ENCODE data around the gene EID1.
"Not testable (repeated sequence)": the region's sequence is repeated elsewhere in the genome, so short reads cannot be mapped to it uniquely, and the experiment has no call there.

Gene EID1

DNA sequence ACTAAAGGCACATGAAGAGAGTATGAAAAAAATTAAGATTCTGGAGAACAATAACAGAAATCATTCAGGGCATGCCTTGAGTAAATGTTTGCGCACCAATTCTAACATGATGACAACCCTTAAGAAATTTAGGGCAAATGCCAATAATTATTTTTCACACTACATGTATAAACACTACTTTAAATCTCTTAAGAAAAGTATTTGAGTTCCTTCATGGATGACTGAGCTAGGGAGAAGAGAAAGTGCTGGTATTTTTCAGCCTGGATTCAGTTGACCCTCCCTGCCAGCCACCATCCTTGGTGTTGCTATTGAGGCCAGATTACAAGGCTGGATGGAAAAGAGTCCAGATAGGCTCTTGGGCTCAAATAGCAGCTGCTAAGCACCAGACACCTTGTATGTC is 8.0 kb upstream of the EID1 start:
- DNase-seq (ENCODE audit: low spot score): no peak

DNA sequence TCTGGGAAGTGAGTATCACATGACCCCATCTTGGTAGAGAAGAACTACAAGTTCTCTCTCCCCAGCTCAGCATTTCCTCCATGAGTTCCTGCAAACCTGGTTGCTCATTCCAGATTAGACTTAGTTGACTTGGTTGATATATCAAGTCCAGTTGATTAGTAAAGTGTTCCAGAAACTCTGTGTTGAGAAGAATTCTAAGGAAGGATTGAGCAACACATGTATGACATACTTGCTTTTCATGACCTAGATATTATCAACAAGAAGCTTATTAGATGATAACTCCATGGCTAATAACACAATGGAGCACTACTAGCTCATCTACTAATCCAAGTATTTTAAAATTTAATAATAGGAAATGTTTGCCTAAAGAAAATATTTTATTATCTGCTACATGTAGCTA is 6.4 kb upstream of the EID1 start:
- DNase-seq (ENCODE audit: low spot score): no peak

DNA sequence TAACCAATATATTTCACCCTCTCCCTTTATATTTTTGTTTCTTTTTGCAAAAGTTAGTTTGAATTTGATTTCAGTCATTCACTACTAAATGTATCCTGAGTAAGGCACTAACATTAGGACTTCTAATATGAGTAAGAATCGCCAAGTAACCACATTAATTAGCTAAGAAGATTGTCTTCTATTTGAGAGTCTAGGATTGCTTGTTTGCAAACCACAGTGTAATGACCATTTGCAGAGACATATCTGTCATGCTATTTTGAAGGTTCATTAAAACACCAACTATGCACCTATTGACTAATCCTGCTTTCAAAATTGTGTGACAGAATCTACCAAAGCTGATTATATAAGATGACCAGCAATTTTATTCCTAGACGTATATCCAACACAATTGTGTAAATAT is 5.3 kb upstream of the EID1 start:
- no peak for DNase-seq (ENCODE audit: low spot score)

DNA sequence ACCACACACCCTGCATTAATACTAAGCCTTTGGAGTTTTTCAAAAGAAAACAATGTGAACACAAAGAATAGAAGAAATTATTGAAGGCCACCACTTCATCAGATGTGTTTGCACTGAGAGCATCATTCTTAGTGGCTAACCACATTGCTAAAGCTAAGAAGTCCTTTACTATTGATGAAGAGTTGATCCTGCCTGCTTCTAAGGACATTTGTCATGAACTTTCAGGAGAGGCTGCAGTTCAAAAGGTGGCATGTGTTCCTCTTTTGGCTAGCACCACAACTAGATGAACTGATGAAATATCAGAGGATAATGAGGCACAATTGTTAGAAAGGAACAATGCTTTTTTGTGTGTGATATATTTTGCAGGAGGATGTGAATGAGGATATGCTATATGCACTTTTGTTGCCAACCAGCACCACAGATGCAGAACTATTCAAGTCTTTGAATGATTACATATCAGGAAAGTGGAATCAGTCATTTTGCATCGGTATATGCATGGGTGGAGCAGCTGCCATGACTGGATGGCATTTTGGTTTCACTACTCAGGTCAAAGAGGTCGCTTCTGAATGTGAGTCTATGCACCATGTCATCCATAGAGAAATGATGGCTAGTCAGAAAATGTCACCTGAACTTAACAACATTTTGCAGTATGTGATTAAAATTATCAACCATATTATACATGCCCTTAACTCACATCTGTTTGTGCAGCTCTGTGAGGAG is 2.5 kb upstream of the EID1 start:
- DNase-seq (ENCODE audit: low spot score): no peak

DNA sequence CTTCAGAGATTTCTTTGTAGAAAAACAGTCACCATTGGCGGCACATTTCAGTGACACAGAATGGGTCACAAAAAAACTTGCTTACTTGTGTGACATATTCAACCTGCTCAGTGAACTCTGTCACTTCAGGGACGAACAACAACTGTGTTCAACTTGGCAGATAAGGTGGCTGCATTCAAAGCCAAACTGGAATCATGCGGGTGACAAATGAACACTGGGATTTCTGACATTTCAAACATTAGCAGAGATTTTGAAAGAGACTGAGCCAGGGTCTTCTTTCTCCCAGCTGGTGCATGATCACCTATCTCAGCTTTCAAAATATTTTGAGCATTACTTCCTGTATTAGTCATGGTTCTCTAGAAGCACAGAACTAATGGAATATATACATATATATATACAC is 1.9 kb upstream of the EID1 start:
- DNase-seq (ENCODE audit: low spot score): no peak

DNA sequence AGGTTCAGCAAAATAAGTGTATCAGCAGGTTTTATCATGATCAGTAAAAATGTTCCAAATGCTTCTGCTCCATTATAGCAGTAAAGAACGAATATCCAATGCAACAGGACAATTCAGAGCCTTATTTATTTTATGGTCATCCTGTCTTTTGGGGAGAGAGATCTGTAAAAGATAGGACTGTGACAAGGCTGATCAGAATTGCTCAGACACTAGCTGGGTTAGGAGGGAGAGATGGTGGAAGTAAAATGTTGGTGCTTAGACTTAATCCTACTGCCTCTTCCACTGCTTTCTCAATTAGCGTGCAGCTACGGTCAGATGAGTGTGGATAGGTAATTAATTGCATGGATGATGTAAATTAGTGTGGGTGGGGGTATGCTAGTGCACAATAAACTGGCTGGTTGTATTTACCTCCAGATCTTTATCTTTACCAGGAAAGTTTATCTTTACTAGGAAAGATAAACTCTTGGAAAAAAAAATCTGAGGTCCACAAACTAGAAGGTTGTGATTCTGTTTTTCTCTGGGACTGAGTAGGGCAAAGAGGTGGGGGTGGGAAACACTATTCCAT is 2.2 kb downstream of the EID1 start:
- DNase-seq (ENCODE audit: low spot score): no peak

DNA sequence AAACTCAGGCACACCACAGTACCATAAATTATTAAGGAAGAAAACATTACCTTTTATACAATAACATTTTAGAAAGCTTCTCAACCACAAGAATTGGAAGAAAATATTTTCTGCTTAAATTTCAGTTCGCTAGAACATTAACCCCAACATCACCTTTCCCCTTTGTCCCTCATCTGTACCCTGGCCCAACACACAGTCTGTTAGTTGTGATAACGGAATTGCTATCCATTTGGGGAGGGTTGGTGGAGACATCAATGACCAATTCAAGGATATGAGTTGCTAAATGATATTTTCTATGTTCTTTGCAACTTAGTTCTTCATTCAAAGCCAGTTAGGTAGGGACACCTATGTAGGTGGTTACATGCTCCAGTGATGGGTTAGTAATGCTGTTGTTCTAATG is 5.8 kb downstream of the EID1 start:
- DNase-seq (ENCODE audit: low spot score): no peak

DNA sequence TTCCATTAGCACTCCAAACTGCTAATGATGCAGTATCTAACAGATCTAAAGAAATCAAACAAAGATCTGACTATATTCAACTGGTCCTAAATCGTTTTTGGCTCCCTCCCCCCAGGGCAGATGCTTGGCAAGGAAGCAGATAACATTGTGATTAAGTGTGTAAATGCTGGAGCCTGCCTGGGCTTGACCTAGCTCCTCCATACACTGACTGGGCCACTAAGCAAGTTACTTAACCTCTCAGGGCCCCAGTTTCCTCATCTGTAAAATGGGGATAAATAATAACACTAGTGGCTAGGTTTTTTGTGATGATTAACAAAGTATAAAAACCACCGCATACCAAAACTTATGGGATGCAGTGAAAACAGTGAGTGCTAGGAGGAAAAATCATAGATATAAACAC is 9.2 kb downstream of the EID1 start:
- DNase-seq (ENCODE audit: low spot score): no peak

DNA sequence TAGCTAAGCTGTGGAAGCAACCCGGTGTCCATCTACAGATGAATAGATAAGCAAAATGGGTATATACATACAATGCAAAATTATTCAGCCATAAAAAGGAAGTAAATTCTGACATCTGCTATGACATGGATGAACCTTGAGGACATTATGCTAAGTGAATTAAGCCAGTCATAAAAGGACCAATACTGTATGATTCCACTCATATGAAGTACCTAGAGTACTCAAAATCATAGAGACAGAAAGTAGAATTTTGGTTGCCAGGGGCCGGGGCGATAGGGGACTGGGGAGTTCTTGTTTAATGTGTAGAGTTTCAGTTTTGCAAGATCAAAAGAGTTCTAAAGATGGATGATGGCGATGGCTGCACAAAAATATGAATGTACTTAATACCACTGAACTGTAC is 10.3 kb downstream of the EID1 start:
- DNase-seq (ENCODE audit: low spot score): no peak

DNA sequence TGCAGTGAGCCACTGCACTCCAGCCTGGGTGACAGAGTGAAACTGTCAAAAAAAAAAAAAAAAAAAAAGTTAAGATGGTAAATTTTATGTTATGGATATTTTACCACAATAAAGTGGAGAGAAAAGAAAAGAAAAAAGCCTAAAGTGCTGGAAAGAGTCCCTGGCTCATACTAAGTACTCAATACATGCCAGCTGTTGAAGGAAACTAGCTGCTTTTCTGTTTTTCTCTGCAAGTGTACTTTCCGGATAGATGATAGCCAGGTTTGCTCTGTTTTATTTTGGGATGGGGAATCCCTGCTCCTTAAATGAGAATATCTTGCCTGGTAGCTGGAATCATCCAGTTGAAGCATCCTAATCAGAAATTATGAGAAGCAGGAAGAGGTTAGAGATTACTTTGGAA is 10.9 kb downstream of the EID1 start:
- no peak for DNase-seq (ENCODE audit: low spot score)

DNA sequence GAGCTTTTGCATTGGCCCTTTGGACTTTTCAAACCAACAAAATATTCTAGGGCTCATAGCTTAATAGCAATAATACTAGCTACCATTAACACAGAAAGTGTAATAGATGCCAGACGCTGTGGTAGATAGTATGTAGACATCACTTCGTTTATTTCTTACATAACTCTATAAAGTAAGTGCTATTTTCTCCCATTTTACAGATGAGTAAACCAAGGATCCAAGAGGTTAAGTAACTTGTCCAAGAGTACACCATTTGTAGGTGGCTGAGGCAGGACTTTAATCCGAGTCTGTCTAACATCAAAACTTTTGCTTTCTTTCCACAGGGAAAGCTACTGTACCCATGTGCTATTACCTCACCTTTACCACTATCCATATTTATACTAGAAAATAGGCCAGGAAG is 12.0 kb downstream of the EID1 start:
- no peak for DNase-seq (ENCODE audit: low spot score)

DNA sequence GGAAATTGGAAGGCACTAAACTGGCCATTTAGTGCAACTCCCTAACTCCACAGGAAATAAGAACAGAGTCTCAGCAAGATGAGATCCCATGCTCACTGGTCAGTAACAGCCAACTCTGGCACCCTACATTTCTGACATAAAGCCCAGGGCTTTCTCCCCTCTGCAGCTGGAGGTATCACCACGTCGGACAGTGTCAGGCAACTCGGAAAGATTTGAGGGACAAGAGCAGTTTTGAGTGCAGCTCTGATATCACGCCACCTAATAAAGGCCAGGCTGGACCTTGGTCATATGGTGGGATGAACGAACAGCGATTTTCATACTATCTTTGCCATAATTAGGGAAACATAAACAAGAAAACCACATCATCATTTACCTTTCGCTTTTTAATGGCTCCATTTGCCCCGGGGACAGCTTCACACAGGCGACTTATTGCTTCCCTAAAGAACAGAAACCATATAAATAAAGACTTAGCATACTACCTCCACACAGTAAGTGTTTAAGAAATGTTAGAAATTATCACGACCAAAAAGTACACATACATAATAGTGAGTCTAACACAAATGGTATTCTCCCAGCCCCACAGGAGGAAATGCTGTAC is 12.5 kb downstream of the EID1 start:
- DNase-seq (ENCODE audit: low spot score): no peak

DNA sequence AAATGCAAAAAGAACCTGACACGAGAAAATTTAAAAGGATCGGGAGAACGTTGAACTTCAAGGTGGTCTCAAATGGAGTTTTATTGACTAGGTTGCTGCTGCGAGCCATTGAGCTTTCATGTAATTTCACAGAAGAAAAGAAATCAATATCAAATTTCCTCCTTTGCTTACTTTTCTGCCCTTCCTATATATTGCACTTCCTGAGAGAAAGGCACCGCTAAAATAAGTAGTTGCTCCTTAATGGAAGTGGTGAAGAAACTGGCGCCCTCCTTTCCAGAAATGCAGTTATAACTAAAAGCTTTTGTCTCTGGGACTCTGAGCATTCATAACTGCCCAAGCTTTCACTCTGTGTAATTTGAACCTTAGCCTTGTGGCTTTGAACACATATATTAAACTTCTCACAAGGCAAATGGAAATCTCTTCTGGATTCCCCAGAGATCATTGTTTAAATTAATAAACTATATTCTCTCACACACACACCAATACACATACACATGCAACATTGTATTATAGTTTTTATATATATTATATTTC is 13.4 kb downstream of the EID1 start:
- no peak for DNase-seq (ENCODE audit: low spot score)

DNA sequence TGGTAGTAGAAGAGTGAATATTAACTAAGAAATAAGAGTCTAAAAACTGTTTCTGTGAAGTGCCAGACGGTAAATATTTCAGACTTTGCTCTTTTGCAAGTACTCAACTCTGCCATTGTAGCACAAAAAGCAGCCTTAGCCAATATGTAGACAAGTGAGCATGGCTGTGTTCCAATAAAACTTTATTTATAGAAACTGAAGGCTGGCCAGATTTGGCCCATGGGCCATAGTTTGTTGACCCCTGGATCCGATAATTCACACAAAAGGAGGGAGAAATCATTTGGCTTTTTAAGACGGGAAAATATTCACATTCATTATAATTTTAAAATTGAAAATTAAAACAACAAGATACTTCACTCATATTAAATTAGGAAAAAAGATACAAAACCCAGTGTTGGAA is 15.4 kb downstream of the EID1 start:
- DNase-seq (ENCODE audit: low spot score): no peak

DNA sequence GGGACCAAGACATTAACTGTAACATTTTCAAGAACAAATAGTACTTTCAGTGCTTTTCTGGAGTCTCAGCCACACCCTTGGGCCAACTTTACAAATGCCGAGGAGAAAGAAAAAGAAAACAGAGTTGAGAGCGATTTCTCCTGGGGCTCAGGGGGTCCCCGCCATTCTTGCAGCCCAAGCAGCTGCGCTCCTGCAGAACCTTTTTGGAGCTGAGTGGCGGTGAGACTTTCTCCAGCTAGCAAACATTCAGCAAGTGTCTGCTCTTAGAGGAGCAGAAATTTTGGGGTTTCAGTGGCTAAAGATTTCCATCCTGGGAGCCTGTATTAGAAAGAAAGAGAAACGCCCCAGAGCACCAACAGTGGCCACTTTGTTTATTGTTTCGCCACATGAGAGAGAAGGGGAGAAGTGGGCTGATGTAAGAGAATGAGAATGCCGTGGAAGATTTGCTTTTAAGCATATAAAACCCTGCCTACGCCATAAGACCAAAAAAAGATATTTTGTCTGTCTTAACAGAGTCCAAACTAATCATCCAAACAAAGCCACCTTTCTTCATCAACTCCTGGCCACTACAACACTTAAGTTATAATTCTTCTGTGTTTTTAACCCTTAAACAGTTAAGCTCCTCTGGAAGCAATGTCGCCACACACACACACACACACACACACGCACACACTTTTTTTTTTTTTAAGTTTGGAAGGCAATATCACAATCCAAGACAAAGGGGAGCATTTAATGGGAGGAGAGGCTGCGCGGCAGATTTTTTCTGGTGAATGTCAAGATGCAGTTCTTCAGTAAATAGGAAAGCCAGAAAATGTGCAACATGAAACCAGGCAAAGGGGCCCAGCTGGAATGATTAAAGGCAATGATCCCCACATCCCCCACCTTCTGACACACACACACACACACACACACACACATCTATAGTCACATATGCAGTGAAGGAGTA is 19.2 kb downstream of the EID1 start:
- no peak for DNase-seq (ENCODE audit: low spot score)

DNA sequence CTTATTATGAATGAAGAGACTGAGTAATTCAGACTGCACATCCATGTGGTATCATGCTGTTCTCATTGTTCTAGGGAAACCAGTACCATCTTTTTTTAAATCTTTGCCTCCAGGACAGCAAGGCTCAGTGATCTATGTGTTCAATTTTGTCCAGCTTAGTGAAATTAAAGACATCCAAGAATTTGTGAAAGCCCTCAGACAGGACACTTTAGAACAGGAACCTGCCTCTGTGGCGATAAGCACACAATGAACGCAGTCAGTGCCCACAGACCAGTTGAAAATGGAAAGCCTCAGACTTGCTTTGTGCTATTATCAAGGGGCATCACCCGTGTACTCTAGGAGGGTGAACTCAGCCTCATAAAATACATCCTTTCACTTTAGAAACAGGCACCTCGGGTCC is 20.1 kb downstream of the EID1 start:
- no peak for DNase-seq (ENCODE audit: low spot score)

DNA sequence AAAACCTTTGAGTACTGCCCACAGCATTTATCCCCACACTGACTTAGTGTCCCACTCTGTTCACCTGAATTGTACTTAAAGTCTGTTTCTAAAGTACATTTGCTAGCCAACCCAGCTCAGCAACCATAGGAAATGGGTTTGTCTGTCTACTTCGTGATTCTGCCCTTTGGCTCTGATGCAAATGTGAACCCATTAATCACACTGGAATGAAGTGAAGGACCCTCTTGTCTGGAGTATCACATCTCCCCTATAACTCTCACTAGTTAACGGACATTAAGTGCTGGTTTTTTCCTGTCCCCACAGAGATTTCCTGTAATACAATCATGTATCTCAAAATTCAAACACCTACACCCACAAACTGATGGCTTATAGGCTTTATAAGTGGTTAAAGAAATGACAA is 20.5 kb downstream of the EID1 start:
- DNase-seq (ENCODE audit: low spot score): no peak

DNA sequence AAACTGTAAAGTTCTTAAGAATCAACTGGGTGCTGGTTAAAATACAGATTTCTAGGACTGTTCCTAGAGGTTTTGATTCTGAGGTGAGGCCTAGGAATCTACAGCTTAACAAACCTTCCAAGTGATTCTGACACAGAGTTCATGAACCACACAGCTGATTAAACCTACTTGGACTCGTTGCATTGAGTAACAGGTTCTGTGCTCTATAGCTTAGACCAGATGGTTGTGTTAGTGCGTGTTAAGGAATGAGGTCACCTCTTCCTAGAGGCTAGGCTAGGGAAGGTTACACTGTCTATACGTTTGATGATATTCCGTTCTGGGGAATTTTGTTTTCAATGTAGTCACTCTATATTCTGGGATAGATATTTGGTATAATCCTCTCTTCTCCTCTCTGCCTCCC is 21.9 kb downstream of the EID1 start:
- no peak for DNase-seq (ENCODE audit: low spot score)

DNA sequence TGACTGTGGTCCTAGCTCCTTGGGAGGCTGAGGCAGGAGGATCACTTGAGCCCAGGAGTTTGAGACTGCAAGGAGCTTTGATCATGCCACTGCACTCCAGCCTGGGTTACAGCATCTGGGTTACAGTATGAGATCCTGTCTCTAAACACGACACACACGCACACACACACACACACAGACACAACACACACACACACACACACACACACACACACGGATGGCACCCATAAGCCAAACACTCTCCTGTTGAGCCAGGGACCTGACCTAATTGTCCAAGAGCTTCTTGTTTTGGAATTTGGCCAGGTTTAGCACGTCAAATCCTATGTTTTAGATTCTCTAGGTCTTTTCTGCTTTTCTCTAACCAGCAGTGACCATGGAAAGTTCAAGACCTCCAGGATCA is 26.8 kb downstream of the EID1 start:
- no peak for DNase-seq (ENCODE audit: low spot score)

DNA sequence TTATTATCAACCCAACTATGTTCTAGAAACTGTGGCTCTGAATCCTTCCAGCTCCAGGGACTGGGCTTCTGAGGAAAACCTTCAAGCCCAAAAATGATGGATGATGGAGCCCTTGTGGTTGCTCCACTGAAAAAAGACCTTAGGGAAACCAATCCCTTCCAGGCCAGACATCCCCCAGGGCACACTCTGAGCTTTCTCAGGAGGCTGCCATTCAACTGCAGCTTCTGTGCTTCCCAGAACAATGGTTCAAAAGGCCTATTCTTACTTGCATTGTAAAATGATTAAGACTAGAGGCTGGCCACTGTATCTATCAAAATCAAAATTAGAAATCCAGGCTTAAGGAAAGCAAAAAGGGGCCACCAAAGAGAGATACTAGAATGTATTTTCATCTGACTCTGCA is 27.3 kb downstream of the EID1 start:
- DNase-seq (ENCODE audit: low spot score): no peak

DNA sequence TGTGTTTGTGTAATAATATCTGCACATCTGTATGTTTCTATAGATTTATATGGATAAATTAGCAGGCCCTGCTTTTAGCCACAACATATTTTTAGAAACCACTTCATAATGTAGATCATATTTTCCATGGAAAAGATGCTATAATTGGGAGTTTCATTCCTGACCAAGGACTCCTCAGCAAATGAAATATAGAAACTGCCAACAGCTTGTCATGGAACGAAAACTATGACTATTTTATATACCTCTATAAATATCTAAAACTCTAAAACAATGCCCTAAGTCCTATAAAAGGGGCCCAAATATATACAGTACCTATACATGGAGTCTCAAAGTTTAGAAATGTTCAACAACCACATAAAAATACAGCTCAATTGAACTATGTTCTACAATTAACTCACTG is 27.9 kb downstream of the EID1 start:
- no peak for DNase-seq (ENCODE audit: low spot score)

DNA sequence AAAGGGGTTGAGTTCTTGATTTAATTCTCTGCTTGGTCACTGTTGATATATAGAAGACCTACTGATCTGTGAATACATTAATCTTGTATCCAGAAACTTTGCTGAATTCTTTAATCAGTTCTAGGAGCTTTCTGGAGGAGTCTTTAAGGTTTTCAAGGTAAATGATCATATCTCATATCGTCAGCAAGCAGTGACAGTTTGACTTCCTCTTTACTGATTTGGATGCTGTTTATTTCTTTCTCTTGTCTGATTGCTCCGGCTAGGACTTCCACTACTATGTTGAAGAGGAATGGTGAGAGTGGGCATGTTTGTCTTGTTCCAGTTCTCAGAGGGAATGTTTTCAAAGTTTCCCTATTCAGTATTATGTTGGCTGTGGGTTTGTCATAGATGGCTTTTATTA is 31.4 kb downstream of the EID1 start:
- not testable (repeated sequence) for DNase-seq (ENCODE audit: low spot score)

DNA sequence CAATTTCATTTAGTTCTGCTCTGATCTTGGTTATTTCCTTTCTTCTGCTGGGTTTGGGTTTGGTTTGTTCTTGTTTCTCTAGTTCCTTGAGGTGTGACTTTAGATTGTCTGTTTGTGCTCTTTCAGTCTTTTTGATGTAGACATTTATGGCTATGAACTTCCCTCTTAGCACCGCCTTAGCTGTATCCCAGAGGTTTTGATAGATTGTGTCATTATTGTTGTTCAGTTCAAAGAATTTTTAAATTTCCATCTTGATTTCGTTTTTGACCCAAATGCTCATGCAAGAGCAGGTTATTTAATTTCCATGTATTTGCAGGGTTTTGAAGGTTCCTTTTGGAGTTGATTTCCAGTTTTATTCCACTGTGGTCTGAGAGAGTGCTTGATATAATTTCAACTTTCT is 32.6 kb downstream of the EID1 start:
- not testable (repeated sequence) for DNase-seq (ENCODE audit: low spot score)

Data from iPS-NIHi11 (cell line).